KMS-11 (cell line): ENCODE results near the gene LDB1.

Experiments used
- H2AFZ ChIP-seq: fragments of 200-600 bp; sonication (generic); 2 replicates; pipeline ENCODE4 v1.6.1; 2016; ENCODE audit warnings: antibody characterized with exemption, mixed run types, low read depth
- H3K27ac ChIP-seq: fragments of 200-600 bp; sonication (generic); 2 replicates; pipeline ENCODE4 v1.6.1; 2016; ENCODE audit warnings: mild to moderate bottlenecking, mixed run types
- H3K27me3 ChIP-seq: fragments of 200-600 bp; sonication (generic); 2 replicates; pipeline ENCODE4 v1.6.1; 2017; ENCODE audit warnings: mild to moderate bottlenecking, low read depth, mixed run types, moderate library complexity; ENCODE audit not compliant: insufficient read depth
- H3K36me3 ChIP-seq: fragments of 200-600 bp; sonication (generic); 2 replicates; pipeline ENCODE4 v1.6.1; 2017; ENCODE audit warnings: mild to moderate bottlenecking, mixed run types; ENCODE audit not compliant: insufficient read depth
- H3K4me1 ChIP-seq: fragments of 200-600 bp; sonication (generic); 2 replicates; pipeline ENCODE4 v1.6.1; 2016; ENCODE audit warnings: mild to moderate bottlenecking, low read depth, mixed run types; ENCODE audit not compliant: poor library complexity, severe bottlenecking
- H3K4me2 ChIP-seq: fragments of 200-600 bp; sonication (generic); 2 replicates; pipeline ENCODE4 v1.7.0; 2016; ENCODE audit warnings: mild to moderate bottlenecking, mixed run types
- H3K4me3 ChIP-seq: fragments of 200-600 bp; sonication (generic); IDR thresholded peaks from 2 replicates; pipeline ENCODE4 v1.6.1; 2017; ENCODE audit warnings: low read depth, low read length, mixed read lengths; ENCODE audit not compliant: insufficient read depth
- H3K79me2 ChIP-seq: fragments of 200-600 bp; sonication (generic); 2 replicates; pipeline ENCODE4 v1.6.1; 2016; ENCODE audit warnings: low read depth, mixed run types; ENCODE audit not compliant: insufficient read depth
- H3K9ac ChIP-seq: fragments of 200-600 bp; sonication (generic); 2 replicates; pipeline ENCODE4 v1.6.1; 2016; ENCODE audit warnings: mild to moderate bottlenecking, mixed run types
- H4K20me1 ChIP-seq: fragments of 200-600 bp; sonication (generic); 2 replicates; pipeline ENCODE4 v1.6.1; 2016; ENCODE audit warnings: mild to moderate bottlenecking, mixed run types; ENCODE audit not compliant: insufficient read depth
- CTCF ChIP-seq: fragments of 200-600 bp; sonication (generic); conservative IDR thresholded peaks from 2 replicates; pipeline ENCODE4 v1.6.1; 2017; ENCODE audit warnings: low read depth, mild to moderate bottlenecking, antibody characterized with exemption, low read length, moderate library complexity, mixed read lengths

The LDB1 gene

GRCh38 chr10:102147561-102147960 is 27.4 kb upstream of the LDB1 start:
- Histone ChIP-seq H2AFZ (no peak overlapping the region), H3K4me2 (no peak overlapping the region), H3K36me3 (peaks cover 17% of the 10 kb centered on the region; the same call in 1 of the 2 replicates), H3K27ac (no peak overlapping the region; the same call in 1 of the 2 replicates), H3K4me1 (peaks cover 23% of the 10 kb centered on the region), H3K27me3 (no peaks in the 10 kb centered on the region), H3K79me2 (peaks cover 10% of the 10 kb centered on the region), H3K9ac (no peak overlapping the region), H4K20me1 (no peaks in the 10 kb centered on the region), H3K4me3 (no peak overlapping the region)
- TF ChIP-seq CTCF = no peak

- no peak overlapping the region for H3K4me2 ChIP-seq
- H4K20me1 ChIP-seq = no peaks in the 10 kb centered on the region
- peaks cover 11% of the 10 kb centered on the region; the same call in 1 of the 2 replicates for H3K79me2 ChIP-seq
- H3K9ac ChIP-seq = no peak overlapping the region
- H3K27ac ChIP-seq = no peak overlapping the region; the same call in 1 of the 2 replicates
- H3K4me1 ChIP-seq = peaks cover 23% of the 10 kb centered on the region
- no peak for TF ChIP-seq CTCF
- H3K27me3 ChIP-seq = no peaks in the 10 kb centered on the region
- no peak overlapping the region for H3K4me3 ChIP-seq
- peaks cover 17% of the 10 kb centered on the region; the same call in 1 of the 2 replicates for H3K36me3 ChIP-seq
- no peak overlapping the region for H2AFZ ChIP-seq
These were observed 26.8 kb upstream of the LDB1 start for GRCh38 chr10:102146971-102147428.

GRCh38 chr10:102141583-102142107 is 21.5 kb upstream of the LDB1 start:
- Histone ChIP-seq H3K36me3 (peaks cover 23% of the 10 kb centered on the region; the same call in 1 of the 2 replicates), H3K4me2 (no peak overlapping the region)

GRCh38 chr10:102140913-102141540 is 20.9 kb upstream of the LDB1 start:
- TF ChIP-seq CTCF = no peak
- no peak overlapping the region for H3K9ac ChIP-seq
- H3K79me2 ChIP-seq = peaks cover 69% of the 10 kb centered on the region
- H4K20me1 ChIP-seq = peaks cover 28% of the 10 kb centered on the region
- H3K27me3 ChIP-seq = no peaks in the 10 kb centered on the region
- H2AFZ ChIP-seq = no peak overlapping the region
- H3K36me3 ChIP-seq = 0 out of 2 replicates have a peak, but pooled peaks cover 23% of the 10 kb centered on the region
- no peak overlapping the region for H3K4me3 ChIP-seq
- no peak overlapping the region for H3K27ac ChIP-seq
- H3K4me2 ChIP-seq = no peak overlapping the region
- peaks cover 8% of the 10 kb centered on the region for H3K4me1 ChIP-seq

More at GRCh38 chr10:102141583-102142107, 21.5 kb upstream of the LDB1 start:
- Histone ChIP-seq H2AFZ (no peak overlapping the region), H3K9ac (no peak overlapping the region), H3K4me3 (no peak overlapping the region), H4K20me1 (peaks cover 23% of the 10 kb centered on the region), H3K79me2 (peaks cover 63% of the 10 kb centered on the region), H3K4me1 (peaks cover 3% of the 10 kb centered on the region), H3K27me3 (no peaks in the 10 kb centered on the region), H3K27ac (no peak overlapping the region)
- no peak for TF ChIP-seq CTCF
